ENCODE measurements around the gene PLCL2. TPM values are rescaled to one million over a fixed set of nuclear protein-coding genes. Genes with fewer than 3 reads are reported as not detected.

Gene PLCL2
- total and polyA plus RNA-seq, 2 experiments from 2014 or later, result 1.6 to 9.7 TPM

GRCh38 chr3:17040322-17040989 lies 155.7 kb downstream of the PLCL2 start:
- Mint-ChIP-seq H3K4me3 (no peak overlapping the region), H3K4me1 (peaks cover 8% of the 10 kb centered on the region), H3K27me3 (ENCODE audit: insufficient read depth, low read depth, poor library complexity) (peaks cover 1% of the 10 kb centered on the region), H3K9me3 (no peaks in the 10 kb centered on the region), H3K36me3 (ENCODE audit: low read depth) (no peaks in the 10 kb centered on the region), H3K27ac (no peak overlapping the region)
- Histone ChIP-seq H3K4me3 (no peak overlapping the region), H3K27me3 (ENCODE audit: insufficient read depth) (no peaks in the 10 kb centered on the region), H3K4me2 (no peak overlapping the region), H3K36me3 (ENCODE audit: insufficient read depth) (no peaks in the 10 kb centered on the region), H3K4me1 (ENCODE audit: insufficient read depth) (peaks cover 4% of the 10 kb centered on the region), H3K79me2 (replicated peaks; ENCODE audit: insufficient read depth) (no peaks in the 10 kb centered on the region), H4K20me1 (replicated peaks; ENCODE audit: insufficient read depth) (no peaks in the 10 kb centered on the region), H2AFZ (no peak overlapping the region), H3K27ac (ENCODE audit: low read depth) (no peak overlapping the region), H3F3A (replicated peaks; ENCODE audit: low read depth) (no peaks in the 10 kb centered on the region), H3K9me2 (ENCODE audit: insufficient read depth) (no peaks in the 10 kb centered on the region)
- DNase-seq (ENCODE audit: low spot score) (no peak), ATAC-seq (no peak)
- TF ChIP-seq ETS1 (IDR thresholded peaks at IDR 0.05) (no peak), CREB1 (CRISPR knock-in tag; IDR thresholded peaks at IDR 0.05; ENCODE audit: low read depth) (no peak), EZH2 (IDR thresholded peaks at IDR 0.05; ENCODE audit: low read depth, unreplicated experiment) (no peak), CTCF (conservative IDR thresholded peaks at IDR 0.05; ENCODE audit: low read depth in 2 of 2) (no peak), ZNF462 (CRISPR knock-in tag; IDR thresholded peaks at IDR 0.05) (no peak), POLR2AphosphoS5 (IDR thresholded peaks at IDR 0.05; ENCODE audit: low read depth) (no peak), JUNB (IDR thresholded peaks at IDR 0.05; ENCODE audit: unreplicated experiment) (no peak), EZH2phosphoT487 (IDR thresholded peaks at IDR 0.05; ENCODE audit: unreplicated experiment) (no peak), ZNF331 (CRISPR knock-in tag; IDR thresholded peaks at IDR 0.05; ENCODE audit: low read depth) (no peak), ZNF114 (CRISPR knock-in tag; IDR thresholded peaks at IDR 0.05) (no peak), REST (IDR thresholded peaks at IDR 0.05; ENCODE audit: unreplicated experiment) (no peak), NANOG (IDR thresholded peaks at IDR 0.05; ENCODE audit: borderline replicate concordance) (no peak), STAT1 (IDR thresholded peaks at IDR 0.05; ENCODE audit: unreplicated experiment) (no peak)

All from GM23338 (cell line).